Mesothelial cell of epicardium (in vitro differentiated cells): ENCODE results near the gene ZDHHC20. TPM values are rescaled to one million over a fixed set of nuclear protein-coding genes. Genes with fewer than 3 reads are reported as not detected.

ENCODE experiments used
- DNase-seq, 2 experiments: peaks; one replicate each; pipeline ENCODE4 v3.0.0; 2021; ENCODE audit warnings: low spot score in 2 of 2; ENCODE audit not compliant: unreplicated experiment in 2 of 2
- H3K27ac Mint-ChIP-seq: 2 replicates; pipeline ENCODE4 v1.8.0; 2021; ENCODE audit warnings: mixed read lengths
- H3K27me3 Mint-ChIP-seq: 2 replicates; pipeline ENCODE4 v1.8.0; 2021; ENCODE audit warnings: low read depth, mixed read lengths
- H3K36me3 Mint-ChIP-seq: 2 replicates; pipeline ENCODE4 v1.8.0; 2021; ENCODE audit warnings: mixed read lengths
- H3K4me1 Mint-ChIP-seq: 2 replicates; pipeline ENCODE4 v1.8.0; 2021; ENCODE audit warnings: mixed read lengths
- H3K4me3 Mint-ChIP-seq: 2 replicates; pipeline ENCODE4 v1.8.0; 2021; ENCODE audit warnings: mild to moderate bottlenecking, moderate library complexity, mixed read lengths
- H3K9me3 Mint-ChIP-seq: 2 replicates; pipeline ENCODE4 v1.8.0; 2021; ENCODE audit warnings: mixed read lengths
- CTCF ChIP-seq: fragments of 200-600 bp; sonication (generic); IDR thresholded peaks from one replicate; pipeline ENCODE4 v1.5.0; 2021; ENCODE audit warnings: antibody characterized with exemption; ENCODE audit not compliant: unreplicated experiment
- total RNA-seq: library from RNA; stranded (reverse); gene quantifications from 3 replicates; pipeline ENCODE4 v1.2.1, GENCODE V29; 2021

ZDHHC20 gene
- total RNA-seq, 1 donor from 2014 or later, result 66.8 TPM

- TF ChIP-seq CTCF, result no peak
- Mint-ChIP-seq H3K27ac (no peak overlapping the region), H3K4me1 (no peaks in the 10 kb centered on the region), H3K27me3 (no peaks in the 10 kb centered on the region), H3K4me3 (no peak overlapping the region), H3K9me3 (peaks cover 23% of the 10 kb centered on the region), H3K36me3 (no peaks in the 10 kb centered on the region)
- no peak for DNase-seq
Observed at GRCh38 chr13:21361706-21362105, 97.4 kb downstream of the ZDHHC20 start.

- Mint-ChIP-seq H3K36me3 (no peaks in the 10 kb centered on the region), H3K4me3 (no peak overlapping the region), H3K27ac (no peak overlapping the region), H3K27me3 (no peaks in the 10 kb centered on the region), H3K4me1 (no peaks in the 10 kb centered on the region), H3K9me3 (peaks cover 23% of the 10 kb centered on the region)
- no peak for TF ChIP-seq CTCF
- DNase-seq, result no peak
Observed at GRCh38 chr13:21361123-21361522, 98.0 kb downstream of the ZDHHC20 start.

- no peaks in the 10 kb centered on the region for H3K27me3 Mint-ChIP-seq
- no peak for TF ChIP-seq CTCF
- H3K36me3 Mint-ChIP-seq, result no peaks in the 10 kb centered on the region
- no peaks in the 10 kb centered on the region for H3K4me1 Mint-ChIP-seq
- no peak overlapping the region for H3K27ac Mint-ChIP-seq
- no peak for DNase-seq
- H3K4me3 Mint-ChIP-seq, result no peak overlapping the region
- H3K9me3 Mint-ChIP-seq, result peaks cover 23% of the 10 kb centered on the region
Observed at GRCh38 chr13:21360463-21360862, 98.6 kb downstream of the ZDHHC20 start.

- no peak for TF ChIP-seq CTCF
Observed at GRCh38 chr13:21359855-21360254, 99.2 kb downstream of the ZDHHC20 start.

GRCh38 chr13:21355304-21355703 lies 103.8 kb downstream of the ZDHHC20 start:
- Mint-ChIP-seq H3K4me1 (no peaks in the 10 kb centered on the region), H3K4me3 (no peak overlapping the region), H3K27ac (no peak overlapping the region), H3K9me3 (peaks cover 9% of the 10 kb centered on the region), H3K27me3 (no peaks in the 10 kb centered on the region), H3K36me3 (peaks cover 3% of the 10 kb centered on the region)
- no peak for DNase-seq
- TF ChIP-seq CTCF, result no peak

More at GRCh38 chr13:21359855-21360254, 99.2 kb downstream of the ZDHHC20 start:
- DNase-seq, result no peak
- Mint-ChIP-seq H3K36me3 (no peaks in the 10 kb centered on the region), H3K4me1 (no peaks in the 10 kb centered on the region), H3K4me3 (no peak overlapping the region), H3K27me3 (no peaks in the 10 kb centered on the region), H3K27ac (no peak overlapping the region), H3K9me3 (peaks cover 23% of the 10 kb centered on the region)

- TF ChIP-seq CTCF, result no peak
- no peak overlapping the region for H3K27ac Mint-ChIP-seq
- H3K4me1 Mint-ChIP-seq, result no peaks in the 10 kb centered on the region
- H3K36me3 Mint-ChIP-seq, result peaks cover 3% of the 10 kb centered on the region
- no peak for DNase-seq
- H3K9me3 Mint-ChIP-seq, result peaks cover 9% of the 10 kb centered on the region
- H3K4me3 Mint-ChIP-seq, result no peak overlapping the region
- H3K27me3 Mint-ChIP-seq, result no peaks in the 10 kb centered on the region
Observed at GRCh38 chr13:21354721-21355120, 104.4 kb downstream of the ZDHHC20 start.
